Osteoblast (primary cell): ENCODE results near the gene PDCD11. TPM values are rescaled to one million over a fixed set of nuclear protein-coding genes. Genes with fewer than 3 reads are reported as not detected.

Experiments
- DNase-seq: peaks from one replicate; pipeline ENCODE4 v3.0.0; 2011; ENCODE audit warnings: low spot score, mixed read lengths; ENCODE audit not compliant: insufficient read length; ENCODE audit errors: missing footprints
- H2AFZ ChIP-seq: 2 replicates; pipeline ENCODE4 v1.6.0; 2011; ENCODE audit warnings: mild to moderate bottlenecking, low read length
- H3K27ac ChIP-seq: 2 replicates; pipeline ENCODE4 v1.5.1; 2011; ENCODE audit warnings: mild to moderate bottlenecking, low read depth, low read length, moderate library complexity
- H3K27me3 ChIP-seq: 2 replicates; pipeline ENCODE4 v1.6.0; 2012; ENCODE audit warnings: mild to moderate bottlenecking, control low read depth, inconsistent platforms, low read length, moderate library complexity; ENCODE audit not compliant: insufficient read depth
- H3K36me3 ChIP-seq: 2 replicates; pipeline ENCODE4 v1.5.1; 2011; ENCODE audit warnings: mild to moderate bottlenecking, low read length, control low read depth, moderate library complexity; ENCODE audit not compliant: insufficient read depth
- H3K4me1 ChIP-seq: 2 replicates; pipeline ENCODE4 v1.5.1; 2011; ENCODE audit warnings: mild to moderate bottlenecking, low read length, control low read depth, moderate library complexity; ENCODE audit not compliant: insufficient read depth
- H3K4me2 ChIP-seq: 2 replicates; pipeline ENCODE4 v1.6.0; 2011; ENCODE audit warnings: mild to moderate bottlenecking, low read length; ENCODE audit not compliant: insufficient read depth
- H3K4me3 ChIP-seq: fragments of 200-600 bp; sonication (generic); 3 replicates; pipeline ENCODE4 v1.5.1; 2012; ENCODE audit warnings: mild to moderate bottlenecking, low read length, inconsistent platforms; ENCODE audit not compliant: insufficient read depth
- H3K79me2 ChIP-seq: 2 replicates; pipeline ENCODE4 v1.6.0; 2012; ENCODE audit warnings: mild to moderate bottlenecking, low read length, control low read depth, inconsistent platforms; ENCODE audit not compliant: insufficient read depth
- H3K9me3 ChIP-seq: 2 replicates; pipeline ENCODE4 v1.5.1; 2011; ENCODE audit warnings: low read depth, low read length, control low read depth
- H4K20me1 ChIP-seq: 2 replicates; pipeline ENCODE4 v1.6.0; 2012; ENCODE audit warnings: mild to moderate bottlenecking, low read length, control low read depth; ENCODE audit not compliant: insufficient read depth
- total RNA-seq: library from RNA; depleted of rRNA; stranded (reverse); fragments of >200 nt; gene quantifications from 2 replicates; pipeline ENCODE4 v1.2.3, GENCODE V29; 2012
- TF ChIP-seq, protein P1 (sequence below): IDR thresholded peaks from 2 replicates; pipeline ENCODE4 v1.5.1; 2011; ENCODE audit warnings: mild to moderate bottlenecking, low read depth, low read length, moderate library complexity; ENCODE audit errors: extremely low read depth

PDCD11 gene
- total RNA-seq, 1 donor, result 18.8 TPM

DNA sequence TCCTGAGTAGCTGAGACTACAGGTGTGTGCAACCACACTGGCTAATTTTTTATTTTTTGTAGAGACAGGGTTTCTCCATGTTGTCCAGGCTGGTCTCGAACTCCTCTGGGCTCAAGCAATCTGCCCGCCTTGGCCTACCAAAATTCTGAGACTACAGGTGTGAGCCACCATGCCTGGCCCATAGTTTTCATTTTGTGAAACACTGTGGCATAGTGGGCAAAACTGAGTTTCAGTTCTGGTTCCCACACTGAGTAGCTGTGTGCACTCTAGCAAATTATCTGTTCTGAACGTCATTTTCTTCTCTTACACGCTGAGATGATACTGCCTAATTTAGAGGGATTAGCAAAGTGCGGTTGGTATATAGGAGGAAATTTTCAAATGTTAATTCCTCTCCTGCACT lies 13.7 kb upstream of the PDCD11 start:
- H3K4me1 ChIP-seq, result no peaks in the 10 kb centered on the region
- TF ChIP-seq, protein P1, sequence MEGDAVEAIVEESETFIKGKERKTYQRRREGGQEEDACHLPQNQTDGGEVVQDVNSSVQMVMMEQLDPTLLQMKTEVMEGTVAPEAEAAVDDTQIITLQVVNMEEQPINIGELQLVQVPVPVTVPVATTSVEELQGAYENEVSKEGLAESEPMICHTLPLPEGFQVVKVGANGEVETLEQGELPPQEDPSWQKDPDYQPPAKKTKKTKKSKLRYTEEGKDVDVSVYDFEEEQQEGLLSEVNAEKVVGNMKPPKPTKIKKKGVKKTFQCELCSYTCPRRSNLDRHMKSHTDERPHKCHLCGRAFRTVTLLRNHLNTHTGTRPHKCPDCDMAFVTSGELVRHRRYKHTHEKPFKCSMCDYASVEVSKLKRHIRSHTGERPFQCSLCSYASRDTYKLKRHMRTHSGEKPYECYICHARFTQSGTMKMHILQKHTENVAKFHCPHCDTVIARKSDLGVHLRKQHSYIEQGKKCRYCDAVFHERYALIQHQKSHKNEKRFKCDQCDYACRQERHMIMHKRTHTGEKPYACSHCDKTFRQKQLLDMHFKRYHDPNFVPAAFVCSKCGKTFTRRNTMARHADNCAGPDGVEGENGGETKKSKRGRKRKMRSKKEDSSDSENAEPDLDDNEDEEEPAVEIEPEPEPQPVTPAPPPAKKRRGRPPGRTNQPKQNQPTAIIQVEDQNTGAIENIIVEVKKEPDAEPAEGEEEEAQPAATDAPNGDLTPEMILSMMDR, result no peak
- DNase-seq, result no peak
- no peaks in the 10 kb centered on the region for H3K27me3 ChIP-seq
- H4K20me1 ChIP-seq, result no peaks in the 10 kb centered on the region
- H3K79me2 ChIP-seq, result no peaks in the 10 kb centered on the region
- no peak overlapping the region for H3K27ac ChIP-seq
- H2AFZ ChIP-seq, result no peak overlapping the region
- peaks cover 22% of the 10 kb centered on the region for H3K36me3 ChIP-seq
- no peak overlapping the region for H3K4me2 ChIP-seq
- no peaks in the 10 kb centered on the region for H3K9me3 ChIP-seq
- no peak overlapping the region for H3K4me3 ChIP-seq

DNA sequence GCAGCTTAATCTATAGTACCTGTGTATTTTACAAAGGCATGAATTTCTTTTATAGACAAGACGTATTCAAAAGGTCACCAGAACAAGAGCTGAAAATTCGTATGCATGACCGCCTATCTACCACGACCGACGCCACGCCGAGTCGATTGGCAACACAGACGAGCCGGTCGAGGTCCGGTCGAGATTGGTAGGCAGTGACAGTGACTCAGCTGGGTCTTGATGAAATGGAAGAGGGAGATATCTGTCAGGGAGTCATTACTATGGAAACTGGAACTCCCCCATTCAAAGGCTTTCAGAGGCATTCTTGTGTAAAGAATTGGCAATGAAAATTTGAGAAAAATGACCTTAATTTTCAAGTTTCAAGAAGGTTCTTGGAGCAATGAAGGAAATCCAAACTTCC lies 2.2 kb upstream of the PDCD11 start:
- Histone ChIP-seq H2AFZ (no peak overlapping the region), H3K9me3 (no peaks in the 10 kb centered on the region), H3K4me3 (no peak overlapping the region), H3K27ac (no peak overlapping the region), H4K20me1 (peaks cover 14% of the 10 kb centered on the region), H3K79me2 (peaks cover 71% of the 10 kb centered on the region), H3K36me3 (peaks cover 42% of the 10 kb centered on the region), H3K27me3 (no peaks in the 10 kb centered on the region), H3K4me1 (peaks cover 21% of the 10 kb centered on the region), H3K4me2 (no peak overlapping the region)
- TF ChIP-seq, protein P1, result no peak
- no peak for DNase-seq

DNA sequence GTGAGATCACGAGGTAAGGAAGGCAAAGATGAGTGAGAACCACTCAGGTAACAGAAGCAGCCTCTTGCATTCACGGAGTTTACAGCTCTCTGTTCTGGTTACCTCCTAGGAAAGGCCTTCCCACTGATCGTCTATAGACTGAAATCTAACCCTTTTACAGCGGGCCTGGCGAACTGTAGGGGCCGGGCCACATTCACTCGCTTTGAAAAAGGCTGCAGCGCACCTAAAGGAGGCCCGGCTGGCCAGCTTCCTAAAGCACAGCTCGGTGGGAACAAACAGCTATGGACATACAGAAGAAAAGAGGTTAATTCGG lies 716 bp upstream of the PDCD11 start:
- TF ChIP-seq, protein P1, result no peak
- Histone ChIP-seq H3K36me3 (peaks cover 44% of the 10 kb centered on the region), H3K4me2 (peak overlapping the region; percentile 99), H3K4me3 (peak overlapping the region; percentile 95), H3K27ac (peak overlapping the region; percentile 92), H3K27me3 (no peaks in the 10 kb centered on the region), H2AFZ (peak overlapping the region; percentile 85), H3K9me3 (no peaks in the 10 kb centered on the region), H3K4me1 (peaks cover 21% of the 10 kb centered on the region), H3K79me2 (peaks cover 76% of the 10 kb centered on the region), H4K20me1 (peaks cover 14% of the 10 kb centered on the region)
- no peak for DNase-seq

DNA sequence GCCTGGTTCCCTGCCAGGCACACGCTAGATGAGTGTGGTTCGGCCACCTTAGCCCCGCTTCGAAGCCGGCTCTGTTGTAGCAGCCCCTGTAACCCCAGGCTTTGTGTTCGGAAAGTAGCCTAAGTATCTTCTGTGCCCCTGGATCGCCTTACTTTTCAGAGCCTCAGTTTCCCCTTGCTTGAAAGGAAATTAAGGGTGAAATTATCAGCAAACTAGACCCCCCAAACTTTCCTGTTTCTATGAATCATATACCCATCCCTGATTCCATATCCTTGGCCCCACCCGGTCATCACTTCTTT lies 312 bp downstream of the PDCD11 start:
- Histone ChIP-seq H3K27ac (peak overlapping the region; percentile 71), H3K4me3 (peak overlapping the region; percentile 95), H3K4me2 (peak overlapping the region; percentile 88), H3K79me2 (peaks cover 70% of the 10 kb centered on the region), H4K20me1 (peaks cover 14% of the 10 kb centered on the region), H2AFZ (peak overlapping the region; percentile 95), H3K36me3 (peaks cover 40% of the 10 kb centered on the region), H3K27me3 (no peaks in the 10 kb centered on the region), H3K9me3 (no peaks in the 10 kb centered on the region), H3K4me1 (peaks cover 21% of the 10 kb centered on the region)
- TF ChIP-seq, protein P1, result no peak
- DNase-seq, result no peak
